Stimulated activated memory B cell treated with anti-CD40 and anti-IgM and Interleukin-4, amounts not matched to agents 10 μg/mL and 1 μg/mL and 100 μg/mL, for 72 hours (primary cell): ENCODE data around the gene TBC1D22A.

ENCODE experiments used
- ATAC-seq: fragments of 150-1000 bp; cut with Tn5 transposase; 2 replicates; pipeline ENCODE4 v1.10.0; 2021
- H3K27ac Mint-ChIP-seq: one replicate; pipeline ENCODE4 v1.8.0; 2022; ENCODE audit warnings: mild to moderate bottlenecking, mixed read lengths
- H3K27me3 Mint-ChIP-seq: one replicate; pipeline ENCODE4 v1.8.0; 2022; ENCODE audit warnings: mixed read lengths
- H3K36me3 Mint-ChIP-seq: one replicate; pipeline ENCODE4 v1.8.0; 2022; ENCODE audit warnings: mixed read lengths
- H3K4me1 Mint-ChIP-seq: one replicate; pipeline ENCODE4 v1.8.0; 2022; ENCODE audit warnings: mixed read lengths
- H3K4me3 Mint-ChIP-seq: one replicate; pipeline ENCODE4 v1.8.0; 2022; ENCODE audit warnings: mild to moderate bottlenecking, moderate library complexity, mixed read lengths
- H3K9me3 Mint-ChIP-seq: one replicate; pipeline ENCODE4 v1.8.0; 2022; ENCODE audit warnings: mixed read lengths

TBC1D22A gene

DNA sequence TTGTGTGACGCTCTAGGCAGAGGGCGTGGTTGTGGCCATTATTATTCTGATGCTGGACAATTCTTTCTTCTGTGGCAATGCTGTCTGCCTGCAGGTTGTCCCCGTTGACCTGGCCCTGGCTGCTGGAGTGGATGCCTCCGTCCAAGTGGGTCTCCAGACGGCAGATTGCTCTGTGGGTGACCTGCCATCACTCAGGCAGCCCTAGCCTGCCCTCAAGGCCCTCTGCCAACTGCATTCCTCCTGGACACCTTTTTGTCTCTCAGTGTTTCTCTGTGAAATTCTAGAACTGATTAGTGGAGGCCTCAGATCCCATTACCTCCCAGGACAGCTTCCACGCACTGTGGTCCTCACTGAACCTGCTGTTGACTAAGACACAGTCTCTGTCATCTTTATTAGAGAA, 86.7 kb downstream of the TBC1D22A start:
- Mint-ChIP-seq H3K4me1 (peaks cover 58% of the 10 kb centered on the region), H3K36me3 (peaks cover 61% of the 10 kb centered on the region), H3K9me3 (no peaks in the 10 kb centered on the region), H3K27ac (no peak overlapping the region), H3K4me3 (no peak overlapping the region), H3K27me3 (no peaks in the 10 kb centered on the region)
- no peak for ATAC-seq

GRCh38 chr22:46849951-46850350, 87.5 kb downstream of the TBC1D22A start:
- H3K36me3 Mint-ChIP-seq: peaks cover 67% of the 10 kb centered on the region
- no peaks in the 10 kb centered on the region for H3K9me3 Mint-ChIP-seq
- peaks cover 59% of the 10 kb centered on the region for H3K4me1 Mint-ChIP-seq
- no peak overlapping the region for H3K4me3 Mint-ChIP-seq
- H3K27ac Mint-ChIP-seq: no peak overlapping the region
- H3K27me3 Mint-ChIP-seq: no peaks in the 10 kb centered on the region
- no peak for ATAC-seq

DNA sequence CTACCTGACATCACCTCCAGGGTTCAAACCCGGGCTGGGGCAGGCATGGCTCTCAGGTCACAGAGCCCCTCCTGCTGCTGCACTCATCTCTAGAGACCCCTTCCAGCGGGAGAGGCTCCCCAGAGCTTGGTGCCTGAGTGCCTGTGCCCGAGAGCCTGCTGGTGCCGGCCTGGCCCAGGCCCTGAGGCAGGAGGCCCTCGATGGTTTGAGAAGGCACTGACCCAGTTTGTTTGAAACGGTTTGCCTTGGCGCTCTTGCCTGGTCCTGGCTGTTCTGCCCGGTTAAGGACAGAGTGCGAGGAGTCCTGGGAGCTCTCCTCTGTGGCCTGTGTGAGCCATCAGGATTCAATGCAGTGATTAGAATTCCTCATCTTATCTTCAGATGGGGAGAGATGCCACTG, 88.9 kb downstream of the TBC1D22A start:
- Mint-ChIP-seq H3K27me3 (no peaks in the 10 kb centered on the region), H3K9me3 (no peaks in the 10 kb centered on the region), H3K27ac (no peak overlapping the region), H3K4me3 (no peak overlapping the region), H3K36me3 (peaks cover 68% of the 10 kb centered on the region), H3K4me1 (peaks cover 68% of the 10 kb centered on the region)
- ATAC-seq: no peak

DNA sequence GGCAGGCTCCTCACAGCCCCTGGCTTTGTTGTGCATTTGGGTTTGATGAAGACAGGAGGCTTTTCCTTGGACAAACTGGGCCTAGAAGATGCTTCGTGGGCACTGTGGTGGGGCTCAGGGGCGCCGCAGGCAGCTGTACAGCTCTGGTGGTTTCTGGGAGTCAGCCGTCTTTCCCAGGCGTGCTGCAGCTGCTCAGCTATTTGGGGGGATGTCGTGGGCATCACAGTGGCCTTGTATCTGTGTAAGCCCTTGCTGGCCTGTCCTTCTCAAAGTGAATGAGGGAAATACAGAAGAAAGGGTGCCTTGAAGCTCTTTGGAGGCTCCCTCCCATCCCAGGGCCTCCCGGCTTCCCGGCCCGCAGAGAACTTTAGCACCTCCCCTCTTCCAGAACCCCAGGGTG, 89.5 kb downstream of the TBC1D22A start:
- ATAC-seq: no peak
- Mint-ChIP-seq H3K4me1 (peaks cover 66% of the 10 kb centered on the region), H3K27me3 (no peaks in the 10 kb centered on the region), H3K9me3 (no peaks in the 10 kb centered on the region), H3K4me3 (no peak overlapping the region), H3K36me3 (peaks cover 65% of the 10 kb centered on the region), H3K27ac (no peak overlapping the region)

- no peaks in the 10 kb centered on the region for H3K27me3 Mint-ChIP-seq
- H3K27ac Mint-ChIP-seq: no peak overlapping the region
- peaks cover 61% of the 10 kb centered on the region for H3K4me1 Mint-ChIP-seq
Observed at GRCh38 chr22:46852771-46853170, 90.3 kb downstream of the TBC1D22A start.

GRCh38 chr22:46853191-46853590, 90.7 kb downstream of the TBC1D22A start:
- no peaks in the 10 kb centered on the region for H3K27me3 Mint-ChIP-seq
- peaks cover 62% of the 10 kb centered on the region for H3K4me1 Mint-ChIP-seq
- peaks cover 64% of the 10 kb centered on the region for H3K36me3 Mint-ChIP-seq
- no peak overlapping the region for H3K27ac Mint-ChIP-seq
- no peaks in the 10 kb centered on the region for H3K9me3 Mint-ChIP-seq
- H3K4me3 Mint-ChIP-seq: no peak overlapping the region
- no peak for ATAC-seq

More at GRCh38 chr22:46852771-46853170, 90.3 kb downstream of the TBC1D22A start:
- ATAC-seq: no peak
- Mint-ChIP-seq H3K4me3 (no peak overlapping the region), H3K9me3 (no peaks in the 10 kb centered on the region), H3K36me3 (peaks cover 59% of the 10 kb centered on the region)

GRCh38 chr22:46854125-46854870, 91.8 kb downstream of the TBC1D22A start:
- Mint-ChIP-seq H3K27ac (peak overlapping the region; percentile 41), H3K4me1 (peaks cover 65% of the 10 kb centered on the region), H3K9me3 (no peaks in the 10 kb centered on the region), H3K27me3 (no peaks in the 10 kb centered on the region), H3K36me3 (peaks cover 60% of the 10 kb centered on the region), H3K4me3 (no peak overlapping the region)
- ATAC-seq: no peak

DNA sequence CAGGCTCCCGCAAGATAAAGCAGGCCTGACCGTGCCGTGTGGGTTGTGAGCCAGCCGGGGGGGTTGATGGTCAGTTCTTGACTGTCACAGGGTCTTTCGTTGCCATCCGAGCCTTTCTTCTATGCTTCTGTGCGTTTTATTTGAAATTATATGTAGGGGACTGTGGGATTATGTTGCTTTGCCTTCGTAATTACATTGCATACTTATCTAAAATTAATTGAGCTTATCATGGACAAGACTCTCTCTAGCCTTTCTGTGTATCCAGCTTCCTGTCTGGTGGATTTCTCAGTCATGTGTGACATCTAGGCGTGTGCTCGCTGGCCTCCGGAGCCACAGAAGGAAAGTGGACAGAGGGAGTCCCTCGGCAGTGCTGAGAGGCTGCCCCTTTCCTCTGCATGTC, 93.2 kb downstream of the TBC1D22A start:
- Mint-ChIP-seq H3K4me1 (peaks cover 57% of the 10 kb centered on the region), H3K27me3 (no peaks in the 10 kb centered on the region), H3K36me3 (peaks cover 46% of the 10 kb centered on the region)

GRCh38 chr22:46856661-46857060, 94.2 kb downstream of the TBC1D22A start:
- H3K4me1 Mint-ChIP-seq: peaks cover 64% of the 10 kb centered on the region

More for the DNA sequence above, 93.2 kb downstream of the TBC1D22A start:
- Mint-ChIP-seq H3K9me3 (no peaks in the 10 kb centered on the region), H3K27ac (peak overlapping the region; percentile 41), H3K4me3 (no peak overlapping the region)
- no peak for ATAC-seq

DNA sequence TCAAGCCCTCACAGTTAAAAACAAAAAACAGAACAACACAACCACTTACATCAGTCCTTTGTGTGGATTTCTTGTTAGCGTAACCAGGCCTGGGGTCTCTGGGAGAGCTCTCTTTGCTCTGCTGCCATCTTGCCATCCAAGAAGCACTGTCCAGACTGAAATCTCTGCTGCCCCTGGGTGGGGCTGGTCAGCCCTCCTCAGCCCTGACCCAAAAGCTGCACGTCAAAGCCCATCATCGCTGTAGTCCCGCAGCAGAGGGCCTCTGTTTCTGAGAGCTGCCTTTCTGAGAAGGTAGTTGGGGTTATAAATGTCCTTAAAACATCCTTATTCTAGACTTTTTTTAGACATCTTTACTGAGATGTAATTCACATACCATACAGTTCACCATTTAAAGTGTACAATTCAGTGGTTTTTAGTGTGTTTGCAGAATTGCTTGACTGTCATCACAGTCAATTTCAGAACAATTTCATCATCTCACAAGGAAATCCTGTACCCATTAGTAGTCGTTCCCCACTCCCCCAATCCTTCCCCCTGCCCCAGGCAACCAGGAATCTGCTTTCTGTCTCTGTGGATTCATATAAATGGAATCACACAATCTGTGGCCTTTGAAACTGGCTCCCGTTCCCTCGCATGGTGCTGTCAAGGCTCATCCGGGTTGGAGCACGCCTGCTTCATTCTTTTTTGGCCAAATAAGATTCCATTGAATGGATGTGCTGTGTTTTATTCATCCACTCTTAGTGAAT, 94.9 kb downstream of the TBC1D22A start:
- Mint-ChIP-seq H3K36me3 (peaks cover 41% of the 10 kb centered on the region), H3K27ac (no peak overlapping the region)

More at GRCh38 chr22:46856661-46857060, 94.2 kb downstream of the TBC1D22A start:
- Mint-ChIP-seq H3K27ac (no peak overlapping the region), H3K9me3 (no peaks in the 10 kb centered on the region), H3K27me3 (no peaks in the 10 kb centered on the region), H3K36me3 (peaks cover 42% of the 10 kb centered on the region), H3K4me3 (no peak overlapping the region)
- ATAC-seq: no peak

DNA sequence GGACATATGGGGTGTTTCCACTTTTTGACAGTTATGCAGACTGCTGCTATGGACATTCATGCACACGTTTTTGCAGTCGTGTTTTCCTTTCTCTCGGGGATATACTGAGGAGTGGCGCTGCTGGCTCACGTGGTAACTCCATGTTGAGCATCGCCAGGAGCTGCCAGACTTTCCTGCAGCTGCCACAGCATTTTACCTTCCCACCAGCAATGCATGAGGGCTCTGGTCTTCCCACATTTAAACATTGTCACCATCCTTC, 95.4 kb downstream of the TBC1D22A start:
- no peak for ATAC-seq
- H3K27ac Mint-ChIP-seq: no peak overlapping the region
- H3K9me3 Mint-ChIP-seq: no peaks in the 10 kb centered on the region
- peaks cover 36% of the 10 kb centered on the region for H3K36me3 Mint-ChIP-seq
- peaks cover 70% of the 10 kb centered on the region for H3K4me1 Mint-ChIP-seq
- H3K27me3 Mint-ChIP-seq: no peaks in the 10 kb centered on the region
- H3K4me3 Mint-ChIP-seq: no peak overlapping the region

More for the DNA sequence above, 94.9 kb downstream of the TBC1D22A start:
- Mint-ChIP-seq H3K4me3 (no peak overlapping the region), H3K27me3 (no peaks in the 10 kb centered on the region), H3K9me3 (no peaks in the 10 kb centered on the region), H3K4me1 (peaks cover 70% of the 10 kb centered on the region)
- ATAC-seq: no peak

- Mint-ChIP-seq H3K27ac (no peak overlapping the region), H3K9me3 (no peaks in the 10 kb centered on the region), H3K36me3 (peaks cover 32% of the 10 kb centered on the region), H3K4me1 (peaks cover 70% of the 10 kb centered on the region), H3K27me3 (no peaks in the 10 kb centered on the region), H3K4me3 (peak overlapping the region; percentile 31)
- ATAC-seq: no peak
Observed at GRCh38 chr22:46858181-46858771, 95.8 kb downstream of the TBC1D22A start.

GRCh38 chr22:46860562-46860961, 98.1 kb downstream of the TBC1D22A start:
- Mint-ChIP-seq H3K4me3 (no peak overlapping the region), H3K9me3 (no peaks in the 10 kb centered on the region), H3K4me1 (peaks cover 65% of the 10 kb centered on the region), H3K36me3 (peaks cover 27% of the 10 kb centered on the region), H3K27ac (no peak overlapping the region), H3K27me3 (no peaks in the 10 kb centered on the region)
- ATAC-seq: no peak

DNA sequence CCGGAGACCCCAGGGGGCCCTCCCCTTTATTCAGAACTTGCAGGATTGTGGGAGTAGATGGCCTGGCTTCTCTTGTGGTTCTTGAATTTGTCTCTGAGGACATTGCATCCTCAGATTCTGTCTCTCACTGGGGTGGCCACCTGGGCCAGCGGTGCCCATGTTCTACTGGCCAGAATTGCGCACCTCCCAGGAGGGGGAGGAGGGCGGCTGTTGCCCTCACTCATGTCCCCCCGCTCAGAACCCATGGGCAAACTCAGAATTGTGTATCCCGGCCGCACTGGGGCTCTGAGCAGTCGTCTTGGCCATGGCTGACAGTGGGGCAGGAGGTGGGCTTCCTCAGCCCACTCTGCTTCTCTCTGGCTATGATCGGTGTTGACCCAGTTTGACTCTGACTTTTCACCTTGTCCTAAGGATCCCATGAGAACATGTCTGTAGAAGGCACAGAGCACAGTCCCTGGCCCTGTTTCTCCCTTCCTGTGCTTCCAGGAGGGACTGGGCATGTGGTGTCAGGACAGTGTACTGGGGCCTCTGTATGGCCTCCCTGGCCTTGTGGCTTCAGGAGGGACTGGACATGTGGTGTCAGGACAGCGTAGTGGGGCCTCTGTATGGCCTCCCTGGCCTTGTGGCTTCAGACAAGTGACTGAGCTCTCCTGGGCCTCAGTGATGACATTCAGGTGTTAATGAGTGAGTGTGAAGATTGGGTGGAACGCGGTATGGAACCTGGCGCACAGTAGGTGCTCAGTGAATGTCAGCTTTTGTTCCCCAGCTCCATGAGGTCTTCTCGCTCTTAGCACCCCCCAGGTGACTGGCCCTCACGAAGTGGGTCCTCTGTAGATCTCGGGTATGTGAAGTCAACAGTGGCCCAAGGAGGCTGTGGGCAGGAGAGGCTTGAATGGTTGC, 99.3 kb downstream of the TBC1D22A start:
- no peak for ATAC-seq
- Mint-ChIP-seq H3K27me3 (no peaks in the 10 kb centered on the region), H3K4me1 (peaks cover 59% of the 10 kb centered on the region), H3K4me3 (no peak overlapping the region), H3K9me3 (no peaks in the 10 kb centered on the region), H3K36me3 (peaks cover 37% of the 10 kb centered on the region), H3K27ac (peak overlapping the region; percentile 22)
